Activated B cell treated with CpG ODN at 0.5 μM for 24 hours (primary cell): ENCODE results near the gene RNF169. TPM values are rescaled to one million over a fixed set of nuclear protein-coding genes. Genes with fewer than 3 reads are reported as not detected.

Experiments used
- ATAC-seq: fragments of 200-7000 bp; cut with Tn5 transposase; one replicate; pipeline ENCODE4 v1.10.0; 2021; ENCODE audit warnings: low read depth, mild to moderate bottlenecking, moderate library complexity
- CTCF ChIA-PET: fragments of 350-600 bp; sonication (Branson Sonifier 250); formaldehyde crosslinking; loops from one replicate; lab custom pipeline; 2021; ENCODE audit warnings: antibody characterized with exemption; lab: Charles Lee
- POLR2A ChIA-PET: fragments of 350-600 bp; sonication (Branson Sonifier 250); formaldehyde crosslinking; loops from one replicate; lab custom pipeline; 2021; ENCODE audit warnings: antibody characterized with exemption; lab: Charles Lee
- DNase-seq: peaks from one replicate; pipeline ENCODE4 v3.0.0; 2022
- H3K27ac Mint-ChIP-seq: one replicate; pipeline ENCODE4 v1.8.0; 2020; ENCODE audit warnings: mixed read lengths
- H3K27me3 Mint-ChIP-seq: one replicate; pipeline ENCODE4 v1.8.0; 2021; ENCODE audit warnings: mixed read lengths
- H3K36me3 Mint-ChIP-seq: one replicate; pipeline ENCODE4 v1.8.0; 2021; ENCODE audit warnings: low read depth, mixed read lengths
- H3K4me1 Mint-ChIP-seq: one replicate; pipeline ENCODE4 v1.8.0; 2021; ENCODE audit warnings: mixed read lengths
- H3K4me3 Mint-ChIP-seq: one replicate; pipeline ENCODE4 v1.8.0; 2020; ENCODE audit warnings: mild to moderate bottlenecking, mixed read lengths
- H3K9me3 Mint-ChIP-seq: one replicate; pipeline ENCODE4 v1.8.0; 2020; ENCODE audit warnings: mixed read lengths
- intact Hi-C: fragments of 100-400 bp; cut with micrococcal nuclease; formaldehyde crosslinking; loops from one replicate; pipeline ENCODE4 v1.15.1; 2024
- total RNA-seq: library from RNA; stranded (reverse); gene quantifications from 2 replicates; pipeline ENCODE4 v1.2.3, GENCODE V29; 2022
- TF ChIP-seq, protein P1 (sequence below): fragments of 200-600 bp; IDR thresholded peaks from one replicate; pipeline ENCODE4 v1.8.0; 2022; ENCODE audit warnings: antibody characterized with exemption, mild to moderate bottlenecking

RNF169 gene
- total RNA-seq, 1 donor from 2014 or later, result 22.2 TPM

DNA sequence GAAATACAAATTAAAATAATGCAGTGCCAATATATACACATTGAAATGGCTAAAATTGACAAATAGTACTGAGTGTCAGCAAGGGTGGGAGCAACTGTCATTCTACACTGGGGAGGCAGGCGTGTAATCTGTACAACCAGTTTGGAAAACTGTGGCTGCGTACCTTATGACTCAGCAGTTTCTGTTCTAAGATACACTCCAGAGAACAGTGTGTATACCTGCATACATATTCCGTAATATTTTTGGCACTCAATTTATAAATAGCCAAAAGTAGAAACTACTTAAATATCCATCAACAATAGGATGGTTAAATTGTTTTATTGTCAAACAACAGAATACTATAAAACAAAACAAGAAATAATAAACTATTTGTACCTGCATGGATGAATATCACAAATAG, 57.6 kb downstream of the RNF169 start:
- DNase-seq (no peak), ATAC-seq (no peak)
- Mint-ChIP-seq H3K36me3 (peaks cover 39% of the 10 kb centered on the region), H3K27ac (no peak overlapping the region), H3K27me3 (no peaks in the 10 kb centered on the region), H3K4me3 (no peak overlapping the region), H3K4me1 (peaks cover 10% of the 10 kb centered on the region), H3K9me3 (no peaks in the 10 kb centered on the region)
- CTCF ChIA-PET, result no interaction called here
- intact Hi-C loops, result no loop called here
- TF ChIP-seq, protein P1, sequence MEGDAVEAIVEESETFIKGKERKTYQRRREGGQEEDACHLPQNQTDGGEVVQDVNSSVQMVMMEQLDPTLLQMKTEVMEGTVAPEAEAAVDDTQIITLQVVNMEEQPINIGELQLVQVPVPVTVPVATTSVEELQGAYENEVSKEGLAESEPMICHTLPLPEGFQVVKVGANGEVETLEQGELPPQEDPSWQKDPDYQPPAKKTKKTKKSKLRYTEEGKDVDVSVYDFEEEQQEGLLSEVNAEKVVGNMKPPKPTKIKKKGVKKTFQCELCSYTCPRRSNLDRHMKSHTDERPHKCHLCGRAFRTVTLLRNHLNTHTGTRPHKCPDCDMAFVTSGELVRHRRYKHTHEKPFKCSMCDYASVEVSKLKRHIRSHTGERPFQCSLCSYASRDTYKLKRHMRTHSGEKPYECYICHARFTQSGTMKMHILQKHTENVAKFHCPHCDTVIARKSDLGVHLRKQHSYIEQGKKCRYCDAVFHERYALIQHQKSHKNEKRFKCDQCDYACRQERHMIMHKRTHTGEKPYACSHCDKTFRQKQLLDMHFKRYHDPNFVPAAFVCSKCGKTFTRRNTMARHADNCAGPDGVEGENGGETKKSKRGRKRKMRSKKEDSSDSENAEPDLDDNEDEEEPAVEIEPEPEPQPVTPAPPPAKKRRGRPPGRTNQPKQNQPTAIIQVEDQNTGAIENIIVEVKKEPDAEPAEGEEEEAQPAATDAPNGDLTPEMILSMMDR, result no peak
- POLR2A ChIA-PET, result interaction anchor here (0.6 kb wide), 1 partner anchor 60 kb away, joined by 3 read pairs; no protein-coding TSS in a partner anchor

DNA sequence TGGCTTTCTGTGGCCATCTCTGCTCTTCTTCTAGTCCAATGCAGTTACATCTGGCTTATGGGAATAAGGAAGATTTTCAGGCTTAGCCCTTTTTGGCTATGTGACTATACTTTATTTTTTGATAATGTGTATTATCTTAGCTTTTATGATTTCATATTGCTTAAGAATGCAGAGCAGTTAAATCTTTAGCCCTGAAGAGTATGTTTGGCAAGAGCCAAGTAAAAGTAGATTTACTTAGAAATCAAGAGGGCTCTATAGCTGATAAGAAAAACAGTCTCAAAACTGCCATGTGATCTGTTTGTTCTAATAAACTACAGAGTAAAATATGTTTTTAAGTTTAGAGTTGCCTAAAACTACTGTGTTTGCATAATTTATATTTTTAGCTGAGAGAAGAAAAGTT, 61.2 kb downstream of the RNF169 start:
- Mint-ChIP-seq H3K4me1 (peaks cover 6% of the 10 kb centered on the region), H3K36me3 (peaks cover 41% of the 10 kb centered on the region), H3K9me3 (no peaks in the 10 kb centered on the region), H3K4me3 (no peak overlapping the region), H3K27ac (no peak overlapping the region), H3K27me3 (no peaks in the 10 kb centered on the region)
- TF ChIP-seq, protein P1, result no peak
- ATAC-seq, result no peak
- ChIA-PET POLR2A (no interaction called here), CTCF (no interaction called here)
- DNase-seq, result no peak
- intact Hi-C loops, result no loop called here

DNA sequence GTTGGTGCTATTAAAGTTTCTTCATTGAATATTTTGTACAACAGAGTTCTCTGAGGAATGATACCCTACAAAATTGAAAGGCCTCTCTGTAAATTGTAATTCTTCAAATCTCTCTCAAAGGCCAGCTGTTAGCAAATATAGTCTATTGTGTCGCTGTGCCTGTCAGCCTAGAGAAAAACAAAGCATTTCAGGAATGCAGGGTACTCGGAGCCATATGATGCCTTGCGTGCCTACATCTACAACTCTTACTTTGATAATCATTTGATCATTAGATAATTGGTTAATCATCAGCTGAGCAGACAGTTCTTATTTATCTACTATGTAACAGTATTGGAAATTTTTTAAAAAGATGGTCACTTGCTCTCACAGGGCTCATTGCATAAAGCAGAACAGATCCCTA, 67.3 kb downstream of the RNF169 start:
- POLR2A ChIA-PET, result no interaction called here
- no peaks in the 10 kb centered on the region for H3K9me3 Mint-ChIP-seq
- DNase-seq, result no peak
- H3K4me3 Mint-ChIP-seq, result no peak overlapping the region
- CTCF ChIA-PET, result no interaction called here
- H3K36me3 Mint-ChIP-seq, result peaks cover 73% of the 10 kb centered on the region
- no peak for ATAC-seq
- no peaks in the 10 kb centered on the region for H3K27me3 Mint-ChIP-seq
- peaks cover 5% of the 10 kb centered on the region for H3K4me1 Mint-ChIP-seq
- H3K27ac Mint-ChIP-seq, result no peak overlapping the region
- intact Hi-C loops, result no loop called here
- TF ChIP-seq, protein P1, result no peak

DNA sequence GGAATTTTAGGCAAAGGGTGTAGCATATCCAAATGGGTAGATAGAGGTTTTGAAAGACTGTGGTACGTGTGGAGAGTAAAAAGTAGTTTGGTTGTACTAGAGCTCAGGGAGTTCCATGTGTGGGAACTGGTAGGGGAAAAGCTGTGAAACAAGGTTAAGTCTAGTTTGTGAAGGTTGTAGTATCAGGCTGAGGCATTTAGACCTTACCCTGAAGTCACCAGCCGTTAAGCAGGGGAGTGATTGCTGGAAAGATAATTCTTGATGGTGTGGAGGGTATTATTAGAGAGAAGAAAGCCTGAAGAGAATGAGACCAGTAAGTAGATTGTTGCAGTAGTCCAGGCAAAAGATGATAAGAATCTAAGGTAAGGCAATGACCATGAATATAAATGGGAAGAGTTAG, 68.0 kb downstream of the RNF169 start:
- Mint-ChIP-seq H3K4me3 (no peak overlapping the region), H3K36me3 (peaks cover 75% of the 10 kb centered on the region), H3K27me3 (no peaks in the 10 kb centered on the region), H3K4me1 (peaks cover 5% of the 10 kb centered on the region), H3K9me3 (no peaks in the 10 kb centered on the region), H3K27ac (no peak overlapping the region)
- TF ChIP-seq, protein P1, result no peak
- ChIA-PET POLR2A (no interaction called here), CTCF (no interaction called here)
- no peak for DNase-seq
- intact Hi-C loops, result no loop called here
- ATAC-seq, result no peak

DNA sequence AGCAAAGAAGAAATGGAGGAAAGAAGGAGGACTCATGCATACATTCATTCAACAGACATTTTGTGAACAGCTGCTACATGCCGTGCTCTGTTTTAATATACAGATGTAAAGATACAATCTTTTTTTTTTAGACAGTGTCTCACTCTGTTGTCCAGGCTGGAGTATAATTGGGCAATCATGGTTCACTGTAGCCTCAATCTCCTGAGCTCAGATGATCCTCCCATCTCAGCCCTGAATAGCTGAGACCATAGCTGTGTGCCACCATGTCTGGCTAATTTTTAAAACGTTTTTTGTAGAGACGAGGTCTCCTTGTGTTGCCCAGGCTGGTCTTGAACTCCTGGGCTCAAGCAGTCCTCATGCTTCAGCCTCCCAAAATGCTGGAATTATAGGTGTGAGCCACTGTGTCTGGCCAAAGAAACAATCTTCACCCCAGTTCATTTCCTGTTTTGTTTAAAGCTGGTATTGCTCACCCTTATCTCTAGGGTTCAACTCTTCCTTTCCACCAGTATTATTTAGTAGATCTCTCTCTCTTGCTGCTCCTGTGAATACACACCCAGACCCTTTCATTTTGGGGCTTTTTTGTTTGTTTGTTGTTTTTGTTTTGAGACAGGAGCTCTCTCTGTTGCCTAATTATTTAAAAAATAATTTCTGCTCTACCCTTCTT, 69.8 kb downstream of the RNF169 start:
- CTCF ChIA-PET, result interaction anchor here (1.2 kb wide), 1 partner anchor 79 kb away, joined by 3 read pairs; no protein-coding TSS in a partner anchor
- TF ChIP-seq, protein P1, result no peak
- DNase-seq (no peak), ATAC-seq (no peak)
- POLR2A ChIA-PET, result no interaction called here
- intact Hi-C loops, result no loop called here
- no peak overlapping the region for H3K4me3 Mint-ChIP-seq
- H3K27ac Mint-ChIP-seq, result no peak overlapping the region
- H3K9me3 Mint-ChIP-seq, result no peaks in the 10 kb centered on the region
- peaks cover 82% of the 10 kb centered on the region for H3K36me3 Mint-ChIP-seq
- peaks cover 5% of the 10 kb centered on the region for H3K4me1 Mint-ChIP-seq
- no peaks in the 10 kb centered on the region for H3K27me3 Mint-ChIP-seq
